HG03066 (cell line): ENCODE data around the gene KDM2B.
"Not testable (repeated sequence)": the region's sequence is repeated elsewhere in the genome, so short reads cannot be mapped to it uniquely, and the experiment has no call there.

Source experiments
- ATAC-seq: cut with Tn5 transposase; IDR thresholded peaks from one replicate; pipeline ENCODE4 v1.9.1; 2021; ENCODE audit warnings: low read depth; ENCODE audit not compliant: unreplicated experiment

KDM2B gene

GRCh38 chr12:121590476-121591143 is 9.8 kb upstream of the KDM2B start:
- ATAC-seq: no peak

GRCh38 chr12:121584885-121585284 is 4.1 kb upstream of the KDM2B start:
- ATAC-seq: not testable (repeated sequence)

- not testable (repeated sequence) for ATAC-seq
These were observed 2.5 kb upstream of the KDM2B start for GRCh38 chr12:121583334-121583661.

- ATAC-seq: no peak
These were observed 1.9 kb upstream of the KDM2B start for GRCh38 chr12:121582583-121583333.

- ATAC-seq: no peak
These were observed 1.0 kb upstream of the KDM2B start for GRCh38 chr12:121581686-121582429.

GRCh38 chr12:121579981-121580868 is 598 bp downstream of the KDM2B start:
- no peak for ATAC-seq

- no peak for ATAC-seq
These were observed 1.5 kb downstream of the KDM2B start for GRCh38 chr12:121579190-121579791.

GRCh38 chr12:121578230-121579189 is 2.3 kb downstream of the KDM2B start:
- no peak for ATAC-seq

GRCh38 chr12:121577443-121578180 is 3.2 kb downstream of the KDM2B start:
- ATAC-seq: no peak

- ATAC-seq: no peak
These were observed 3.9 kb downstream of the KDM2B start for GRCh38 chr12:121576851-121577391.

GRCh38 chr12:121575952-121576625 is 4.7 kb downstream of the KDM2B start:
- no peak for ATAC-seq

GRCh38 chr12:121575051-121575450 is 5.8 kb downstream of the KDM2B start:
- no peak for ATAC-seq

GRCh38 chr12:121574025-121574424 is 6.8 kb downstream of the KDM2B start:
- no peak for ATAC-seq

GRCh38 chr12:121571920-121572319 is 8.9 kb downstream of the KDM2B start:
- no peak for ATAC-seq

GRCh38 chr12:121570467-121571283 is 10.1 kb downstream of the KDM2B start:
- no peak for ATAC-seq

GRCh38 chr12:121568971-121569751 is 11.7 kb downstream of the KDM2B start:
- no peak for ATAC-seq
